ENCODE data around the gene LHFPL3.

The LHFPL3 gene

GRCh38 chr7:104841798-104842197, 513.4 kb downstream of the LHFPL3 start:
- no peak for TF ChIP-seq CTCF (IDR thresholded peaks at IDR 0.05)

- no peak for TF ChIP-seq CTCF (IDR thresholded peaks at IDR 0.05)
Measured at GRCh38 chr7:104843198-104843597, 514.8 kb downstream of the LHFPL3 start.

GRCh38 chr7:104845557-104845956, 517.2 kb downstream of the LHFPL3 start:
- TF ChIP-seq CTCF (IDR thresholded peaks at IDR 0.05): no peak

- TF ChIP-seq CTCF (IDR thresholded peaks at IDR 0.05): no peak
Measured at GRCh38 chr7:104846731-104847130, 518.3 kb downstream of the LHFPL3 start.

- TF ChIP-seq CTCF (IDR thresholded peaks at IDR 0.05): peak; percentile 96
Measured at GRCh38 chr7:104848138-104848990, 520.0 kb downstream of the LHFPL3 start.

GRCh38 chr7:104850374-104850773, 522.0 kb downstream of the LHFPL3 start:
- no peak for TF ChIP-seq CTCF (IDR thresholded peaks at IDR 0.05)

- no peak for TF ChIP-seq CTCF (IDR thresholded peaks at IDR 0.05)
Measured at GRCh38 chr7:104851268-104851667, 522.9 kb downstream of the LHFPL3 start.
